GM12878 (cell line): ENCODE data around the gene CYBC1. TPM values are rescaled to one million over a fixed set of nuclear protein-coding genes. Genes with fewer than 3 reads are reported as not detected.
A peak's percentile ranks its signal among the peaks of the same experiment; 100 is the strongest.

Source experiments
- ATAC-seq: fragments of 200-7000 bp; cut with Tn5 transposase; 3 replicates; pipeline ENCODE4 v1.9.1; 2020; ENCODE audit warnings: mild to moderate bottlenecking, moderate library complexity
- BruUV-seq: library from RNA; stranded (reverse); fragments of 400-500 nt; replicated peaks from 2 replicates; lab custom pipeline; 2021; lab: Mats Ljungman, UMichigan
- CTCF ChIA-PET: fragments of 300-600 bp; sonication (Branson Sonifier 250); formaldehyde crosslinking; extraction: SDS; loops from one replicate; lab custom pipeline; 2021; ENCODE audit warnings: inconsistent platforms; lab: Yijun Ruan, JAX
- POLR2A ChIA-PET: fragments of 350-600 bp; formaldehyde crosslinking; extraction: SDS; loops from one replicate; lab custom pipeline; 2021; ENCODE audit warnings: inconsistent platforms; lab: Charles Lee
- RAD21 ChIA-PET: fragments of 300-600 bp; sonication (Branson Sonifier 250); formaldehyde crosslinking; loops from one replicate; lab custom pipeline; 2023; ENCODE audit warnings: antibody characterized with exemption; ENCODE audit not compliant: unreplicated experiment; lab: Charles Lee
- SMC1A ChIA-PET: fragments of 300-600 bp; sonication (Branson Sonifier 250); formaldehyde crosslinking; loops from one replicate; lab custom pipeline; 2023; ENCODE audit not compliant: unreplicated experiment, uncharacterized antibody; lab: Charles Lee
- DNase-seq: peaks from one replicate; pipeline ENCODE4 v3.0.0-alpha.2; 2011; ENCODE audit warnings: low read depth, low spot score
- FAIRE-seq: peaks from 3 replicates; lab custom pipeline; 2011; peaks lifted over from hg19 to GRCh38; lab: Jason Lieb, UNC
- H2AFZ ChIP-seq: 2 replicates; pipeline ENCODE4 v1.6.0; 2011; ENCODE audit warnings: low read depth, low read length, control low read depth; ENCODE audit not compliant: control insufficient read depth
- H3K27ac ChIP-seq: 2 replicates; pipeline ENCODE4 v1.5.1; 2011; ENCODE audit warnings: control low read depth; ENCODE audit not compliant: control insufficient read depth, insufficient read depth
- H3K27me3 ChIP-seq, 2 experiments: replicated peaks in 1 of 2; 2 replicates each; pipeline versions ENCODE4 v1.6.0 to v1.6.1; 2011; ENCODE audit warnings: low read length in 1 of 2; ENCODE audit not compliant: control insufficient read depth in 2 of 2, insufficient read depth in 2 of 2
- H3K36me3 ChIP-seq, 2 experiments: 2 replicates each; pipeline ENCODE4 v1.5.1; 2011; ENCODE audit warnings: low read length in 1 of 2; ENCODE audit not compliant: control insufficient read depth in 2 of 2, insufficient read depth in 2 of 2
- H3K4me1 ChIP-seq: 2 replicates; pipeline ENCODE4 v1.6.1; 2011; ENCODE audit warnings: mild to moderate bottlenecking, low read length, moderate library complexity, mixed read lengths; ENCODE audit not compliant: control insufficient read depth, insufficient read depth
- H3K4me2 ChIP-seq: 2 replicates; pipeline ENCODE4 v1.6.0; 2011; ENCODE audit warnings: control low read depth; ENCODE audit not compliant: control insufficient read depth, insufficient read depth
- H3K4me3 ChIP-seq: fragments of 200-600 bp; sonication (generic); 2 replicates; pipeline ENCODE4 v1.5.1; 2016
- H3K79me2 ChIP-seq: 2 replicates; pipeline ENCODE4 v1.6.0; 2011; ENCODE audit warnings: low read length; ENCODE audit not compliant: control insufficient read depth, insufficient read depth
- H3K9ac ChIP-seq: 2 replicates; pipeline ENCODE4 v1.8.0; 2011; ENCODE audit warnings: low read length, control low read depth, mixed read lengths; ENCODE audit not compliant: control insufficient read depth, insufficient read depth
- H3K9me3 ChIP-seq: replicated peaks from 3 replicates; pipeline ENCODE4 v1.5.1; 2011; ENCODE audit warnings: mild to moderate bottlenecking, low read length; ENCODE audit not compliant: control insufficient read depth, insufficient read depth
- H4K20me1 ChIP-seq: 2 replicates; pipeline ENCODE4 v1.6.0; 2011; ENCODE audit not compliant: control insufficient read depth, insufficient read depth
- BHLHE40 ChIP-seq, 2 experiments: fragments of 450-650 bp in 1 of 2; IDR thresholded peaks; 2 replicates each; pipeline ENCODE4 v1.6.1; 2011 to 2017; ENCODE audit warnings: low read depth in 2 of 2, borderline replicate concordance in 1 of 2, improper control_type of control experiment in 1 of 2, low read length in 1 of 2, mild to moderate bottlenecking in 1 of 2
- BRCA1 ChIP-seq: IDR thresholded peaks from 2 replicates; pipeline ENCODE4 v1.6.1; 2011; ENCODE audit warnings: low read depth, low read length, improper control_type of control experiment
- DPF2 ChIP-seq: fragments of 450-650 bp; IDR thresholded peaks from 2 replicates; pipeline ENCODE4 v1.6.1; 2017; ENCODE audit warnings: mild to moderate bottlenecking
- FOS ChIP-seq: IDR thresholded peaks from 3 replicates; pipeline ENCODE4 v1.6.1; 2011; ENCODE audit warnings: borderline replicate concordance; ENCODE audit not compliant: insufficient read length; ENCODE audit errors: extremely low read depth
- JUND ChIP-seq: IDR thresholded peaks from 2 replicates; pipeline ENCODE4 v1.6.1; 2012; ENCODE audit warnings: low read depth, mild to moderate bottlenecking, low read length, improper control_type of control experiment, moderate library complexity
- MTA3 ChIP-seq: IDR thresholded peaks from 2 replicates; pipeline ENCODE4 v1.6.1; 2012; ENCODE audit warnings: low read length, inconsistent platforms, borderline replicate concordance
- PAX8 ChIP-seq: fragments of 450-650 bp; IDR thresholded peaks from 2 replicates; pipeline ENCODE4 v1.6.1; 2017; ENCODE audit warnings: mild to moderate bottlenecking, moderate library complexity
- POLR2A ChIP-seq: IDR thresholded peaks from 2 replicates; pipeline ENCODE4 v1.6.1; 2011; ENCODE audit warnings: low read depth, mild to moderate bottlenecking, low read length
- SMAD5 ChIP-seq: IDR thresholded peaks from 2 replicates; pipeline ENCODE4 v1.6.1; 2016; ENCODE audit warnings: antibody characterized with exemption, low read depth
- SUZ12 ChIP-seq: fragments of 200-600 bp; sonication (generic); IDR thresholded peaks from one replicate; pipeline ENCODE4 v1.6.1; 2018; ENCODE audit warnings: antibody characterized with exemption, mild to moderate bottlenecking; ENCODE audit not compliant: unreplicated experiment
- TAF1 ChIP-seq: IDR thresholded peaks from 2 replicates; pipeline ENCODE4 v1.6.1; 2011; ENCODE audit warnings: mild to moderate bottlenecking, low read depth, low read length, borderline replicate concordance
- WGBS: methylation state at CpG from one replicate; pipeline ENCODE4 v1.1.6; 2016; ENCODE audit warnings: low lambda C conversion rate; ENCODE audit not compliant: insufficient replicate concordance, insufficient coverage; ENCODE audit errors: missing lambda C conversion rate; 5-methylcytosine and 5-hydroxymethylcytosine counted together
- in situ Hi-C: fragments of 300-500 bp; cut with MboI; formaldehyde crosslinking; loops from 9 replicates; pipeline ENCODE4 v1.14.3; 2018; ENCODE audit warnings: mixed read lengths
- intact Hi-C: fragments of 100-400 bp; cut with micrococcal nuclease; formaldehyde crosslinking; loops from one replicate; pipeline ENCODE4 v1.14.2; 2022; ENCODE audit not compliant: unreplicated experiment
- polyA plus RNA-seq, 11 experiments: library from polyadenylated mRNA; depleted of rRNA in 4 of 11; unstranded in 6 of 11; stranded (reverse) in 5 of 11; fragments of >200 nt; fragmentation: Nextera tagmentation in 4 of 11; fragmentation: Illumina TruSeq in 1 of 11; extraction: Ambion mirVana in 4 of 11; extraction: Trizol in 1 of 11; gene quantifications; 1 replicate in 1 of 11; 2 replicates in 10 of 11; pipeline versions ENCODE4 v1.2.1 to v1.2.3, GENCODE V29; 2011 to 2016; ENCODE audit warnings: inconsistent platforms in 2 of 11, missing spikeins in 2 of 11, low read depth in 1 of 11
- total RNA-seq, 4 experiments: library from RNA; depleted of rRNA in 3 of 4; stranded (reverse); fragments of >200 nt in 3 of 4; fragmentation: Illumina TruSeq in 1 of 4; extraction: Trizol in 1 of 4; gene quantifications; 2 replicates each; pipeline versions ENCODE4 v1.2.1 to v1.2.3, GENCODE V29; 2013 to 2021
- TF ChIP-seq, protein P1 (sequence below): IDR thresholded peaks from 2 replicates; pipeline ENCODE4 v1.6.1; 2011; ENCODE audit warnings: borderline replicate concordance, low read depth, mild to moderate bottlenecking, moderate library complexity, mixed read lengths, low read length; ENCODE audit not compliant: insufficient read depth; ENCODE audit errors: extremely low read length
- TF ChIP-seq, protein P2 (sequence below): fragments of 450-650 bp; IDR thresholded peaks from 2 replicates; pipeline ENCODE4 v1.6.1; 2017; ENCODE audit warnings: mild to moderate bottlenecking, moderate library complexity

Gene CYBC1
- total and polyA plus RNA-seq, 10 of the 15 experiments (the other 5 are each of a cell fraction or from before 2014, with no cell fraction given) = 4.2 to 162 (median 133) TPM

GRCh38 chr17:82445542-82445941 lies 5.0 kb downstream of the CYBC1 start:
- no peaks in the 10 kb centered on the region; the same call in none of the 2 replicates for H4K20me1 ChIP-seq
- H3K27ac ChIP-seq = no peak overlapping the region
- H3K27me3 ChIP-seq = no peaks in the 10 kb centered on the region
- no peak overlapping the region for H3K4me3 ChIP-seq
- POLR2A ChIA-PET = no interaction called here
- 80% methylated on average over 13 of the region's 13 CpGs for WGBS
- ATAC-seq (no peak), FAIRE-seq (no peak), DNase-seq (no peak)
- RAD21 ChIA-PET = no interaction called here
- in situ Hi-C loops = no loop called here
- intact Hi-C loops = loop anchor here (5.0 kb wide), 1 partner anchor 107 kb away; no protein-coding TSS in a partner anchor
- SMC1A ChIA-PET = no interaction called here
- peaks cover 34% of the 10 kb centered on the region for H3K79me2 ChIP-seq
- BruUV-seq = no TSS peak
- no peak overlapping the region for H2AFZ ChIP-seq
- no peak overlapping the region for H3K4me2 ChIP-seq
- H3K4me1 ChIP-seq = peaks cover 12% of the 10 kb centered on the region
- TF ChIP-seq POLR2A = peak; percentile 42; the same call in 1 of the 2 replicates
- TF ChIP-seq JUND = no peak
- CTCF ChIA-PET = no interaction called here
- H3K9ac ChIP-seq = no peak overlapping the region
- no peaks in the 10 kb centered on the region for H3K9me3 ChIP-seq
- peaks cover 14 to 37% of the 10 kb centered on the region in 2 experiments for H3K36me3 ChIP-seq

DNA sequence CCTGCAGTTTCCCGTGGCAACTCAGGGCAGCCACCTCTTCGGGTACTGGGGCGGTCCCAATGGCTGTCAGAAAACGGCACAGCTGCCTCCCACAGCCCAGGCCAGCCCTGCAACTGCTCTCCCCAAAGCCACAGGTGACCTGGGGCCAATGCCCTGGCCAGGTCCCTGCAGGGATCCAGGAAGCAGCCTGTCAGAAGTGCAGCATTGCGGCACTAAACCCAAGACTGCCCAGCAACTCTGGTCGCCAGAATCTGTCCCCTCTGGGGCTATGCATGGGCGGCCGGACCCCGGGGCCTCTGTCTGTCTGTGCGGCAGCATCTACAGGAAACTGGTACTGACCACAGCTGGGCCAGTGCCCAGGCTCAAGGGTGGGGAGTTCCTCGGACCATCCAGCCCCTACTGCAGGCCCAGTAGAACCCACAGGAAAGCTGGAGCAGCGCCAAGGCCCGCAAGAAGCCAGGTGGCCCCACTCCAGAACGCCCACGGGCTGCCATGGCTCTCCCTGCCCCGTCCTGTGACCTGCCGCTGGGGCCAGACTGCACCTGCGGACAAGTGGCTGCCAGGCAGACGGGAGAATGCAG lies 5.5 kb downstream of the CYBC1 start:
- BruUV-seq = no TSS peak
- no peak overlapping the region for H3K9ac ChIP-seq
- H3K4me1 ChIP-seq = peaks cover 16% of the 10 kb centered on the region
- in situ Hi-C loops (no loop called here), intact Hi-C loops (loop anchor here (5.0 kb wide), 1 partner anchor 107 kb away; no protein-coding TSS in a partner anchor)
- WGBS = 72% methylated on average over 19 of the region's 19 CpGs
- ChIA-PET POLR2A (no interaction called here), SMC1A (no interaction called here), CTCF (no interaction called here), RAD21 (no interaction called here)
- no peak overlapping the region for H3K27ac ChIP-seq
- no peak overlapping the region for H3K4me2 ChIP-seq
- H3K27me3 ChIP-seq = no peaks in the 10 kb centered on the region
- no peak for FAIRE-seq
- H4K20me1 ChIP-seq = no peaks in the 10 kb centered on the region; the same call in none of the 2 replicates
- H2AFZ ChIP-seq = no peak overlapping the region
- H3K4me3 ChIP-seq = no peak overlapping the region
- H3K9me3 ChIP-seq = no peaks in the 10 kb centered on the region
- peaks cover 14 to 37% of the 10 kb centered on the region in 2 experiments for H3K36me3 ChIP-seq
- no peak for DNase-seq
- no peak for ATAC-seq
- peaks cover 29% of the 10 kb centered on the region for H3K79me2 ChIP-seq
- TF ChIP-seq SUZ12 (no peak), TAF1 (no peak), FOS (no peak), PAX8 (no peak), SMAD5 (no peak), BRCA1 (no peak), DPF2 (no peak), MTA3 (no peak), BHLHE40 (IDR thresholded peaks at IDR 0.05; ENCODE audit: borderline replicate concordance in 1 of 2, low read depth in 2 of 2, low read length in 1 of 2) (no peak)
- TF ChIP-seq, protein P1, sequence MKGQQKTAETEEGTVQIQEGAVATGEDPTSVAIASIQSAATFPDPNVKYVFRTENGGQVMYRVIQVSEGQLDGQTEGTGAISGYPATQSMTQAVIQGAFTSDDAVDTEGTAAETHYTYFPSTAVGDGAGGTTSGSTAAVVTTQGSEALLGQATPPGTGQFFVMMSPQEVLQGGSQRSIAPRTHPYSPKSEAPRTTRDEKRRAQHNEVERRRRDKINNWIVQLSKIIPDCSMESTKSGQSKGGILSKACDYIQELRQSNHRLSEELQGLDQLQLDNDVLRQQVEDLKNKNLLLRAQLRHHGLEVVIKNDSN = no peak
- TF ChIP-seq, protein P2, sequence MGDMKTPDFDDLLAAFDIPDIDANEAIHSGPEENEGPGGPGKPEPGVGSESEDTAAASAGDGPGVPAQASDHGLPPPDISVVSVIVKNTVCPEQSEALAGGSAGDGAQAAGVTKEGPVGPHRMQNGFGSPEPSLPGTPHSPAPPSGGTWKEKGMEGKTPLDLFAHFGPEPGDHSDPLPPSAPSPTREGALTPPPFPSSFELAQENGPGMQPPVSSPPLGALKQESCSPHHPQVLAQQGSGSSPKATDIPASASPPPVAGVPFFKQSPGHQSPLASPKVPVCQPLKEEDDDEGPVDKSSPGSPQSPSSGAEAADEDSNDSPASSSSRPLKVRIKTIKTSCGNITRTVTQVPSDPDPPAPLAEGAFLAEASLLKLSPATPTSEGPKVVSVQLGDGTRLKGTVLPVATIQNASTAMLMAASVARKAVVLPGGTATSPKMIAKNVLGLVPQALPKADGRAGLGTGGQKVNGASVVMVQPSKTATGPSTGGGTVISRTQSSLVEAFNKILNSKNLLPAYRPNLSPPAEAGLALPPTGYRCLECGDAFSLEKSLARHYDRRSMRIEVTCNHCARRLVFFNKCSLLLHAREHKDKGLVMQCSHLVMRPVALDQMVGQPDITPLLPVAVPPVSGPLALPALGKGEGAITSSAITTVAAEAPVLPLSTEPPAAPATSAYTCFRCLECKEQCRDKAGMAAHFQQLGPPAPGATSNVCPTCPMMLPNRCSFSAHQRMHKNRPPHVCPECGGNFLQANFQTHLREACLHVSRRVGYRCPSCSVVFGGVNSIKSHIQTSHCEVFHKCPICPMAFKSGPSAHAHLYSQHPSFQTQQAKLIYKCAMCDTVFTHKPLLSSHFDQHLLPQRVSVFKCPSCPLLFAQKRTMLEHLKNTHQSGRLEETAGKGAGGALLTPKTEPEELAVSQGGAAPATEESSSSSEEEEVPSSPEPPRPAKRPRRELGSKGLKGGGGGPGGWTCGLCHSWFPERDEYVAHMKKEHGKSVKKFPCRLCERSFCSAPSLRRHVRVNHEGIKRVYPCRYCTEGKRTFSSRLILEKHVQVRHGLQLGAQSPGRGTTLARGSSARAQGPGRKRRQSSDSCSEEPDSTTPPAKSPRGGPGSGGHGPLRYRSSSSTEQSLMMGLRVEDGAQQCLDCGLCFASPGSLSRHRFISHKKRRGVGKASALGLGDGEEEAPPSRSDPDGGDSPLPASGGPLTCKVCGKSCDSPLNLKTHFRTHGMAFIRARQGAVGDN = no peak
